CD4-positive, alpha-beta T cell treated with Interleukin-2 at 100 ng/mL for 4 hours (primary cell): ENCODE data around the gene VPS33B.

Source experiments
- DNase-seq: peaks from one replicate; pipeline ENCODE4 v3.0.0-alpha.2; 2020; ENCODE audit warnings: low spot score

The VPS33B gene

DNA sequence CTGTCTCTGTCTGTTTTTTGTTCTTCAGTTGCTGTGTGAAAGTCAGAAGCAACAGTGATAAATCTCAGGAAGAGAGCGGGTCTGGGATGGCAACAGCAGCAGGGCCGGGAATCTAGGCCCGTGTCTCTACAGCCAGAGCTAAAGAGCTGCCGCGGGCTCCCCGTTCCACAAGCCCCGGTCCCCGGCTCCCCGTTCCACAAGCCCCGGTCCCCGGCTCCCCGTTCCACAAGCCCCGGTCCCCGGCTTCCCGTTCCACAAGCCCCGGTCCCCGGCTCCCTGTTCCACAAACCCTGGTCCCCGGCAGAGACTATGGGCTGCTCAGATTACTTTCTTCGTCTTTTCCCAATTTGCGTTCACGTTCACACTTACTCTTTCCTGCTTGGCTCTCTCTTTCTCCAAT is 48.2 kb downstream of the VPS33B start:
- DNase-seq, result no peak

- no peak for DNase-seq
Observed at GRCh38 chr15:90972133-90972532, 50.3 kb downstream of the VPS33B start.

DNA sequence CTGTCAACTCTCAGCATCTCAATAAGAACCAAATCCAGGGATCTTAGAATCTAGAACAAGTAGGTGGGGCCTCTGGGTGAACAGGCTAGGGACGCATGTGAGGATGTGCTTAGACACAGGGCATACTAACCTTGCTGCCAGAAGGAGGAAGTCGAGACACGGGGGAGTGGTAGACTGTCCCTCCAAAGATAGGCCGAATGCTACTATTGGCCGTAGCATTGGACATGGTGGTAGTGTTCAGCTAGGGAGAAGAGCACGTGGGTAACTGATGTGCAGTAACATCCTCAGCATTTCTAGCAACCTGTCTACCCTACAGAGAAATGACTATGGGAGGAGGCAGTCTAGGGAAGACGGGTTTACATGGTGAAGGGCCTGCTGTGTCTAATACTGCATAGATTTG is 52.1 kb downstream of the VPS33B start:
- DNase-seq, result no peak

DNA sequence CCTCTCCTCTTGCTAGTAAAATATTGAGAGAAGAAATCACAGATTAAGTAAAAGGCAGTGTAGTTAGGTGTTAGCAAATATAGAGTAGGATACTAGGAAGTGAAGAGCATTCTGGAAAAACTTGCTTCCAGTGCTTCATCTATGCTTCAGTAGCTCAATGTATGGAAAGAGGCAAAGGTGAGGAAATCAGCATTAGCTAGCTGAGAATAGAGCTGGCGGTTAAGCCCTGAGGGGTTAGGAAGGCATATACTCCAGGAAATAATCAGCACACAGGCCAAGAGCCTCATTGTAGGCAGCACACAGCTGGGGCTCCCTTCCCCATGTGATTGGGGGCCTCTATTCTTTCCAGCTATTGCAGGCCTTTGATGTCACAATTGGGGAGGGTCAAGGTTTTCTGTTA is 54.0 kb downstream of the VPS33B start:
- DNase-seq, result no peak

DNA sequence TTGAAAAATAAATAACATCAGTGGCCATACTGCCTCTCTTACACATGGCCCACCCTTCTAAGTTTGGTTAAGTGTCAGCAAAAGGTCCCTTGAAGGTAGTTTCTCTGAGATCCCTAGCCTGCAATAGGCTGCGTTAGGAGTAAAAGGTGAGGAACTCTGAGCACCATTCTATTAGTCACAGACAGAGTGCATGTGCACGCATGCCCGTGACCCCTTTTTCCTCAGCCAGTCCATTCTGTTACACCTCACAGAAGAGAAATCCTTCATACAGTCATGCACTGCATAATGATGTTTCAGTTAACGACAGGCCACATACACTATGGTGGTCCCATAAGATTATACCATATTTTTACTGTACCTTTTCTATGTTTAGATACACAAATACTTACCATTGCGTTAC is 55.2 kb downstream of the VPS33B start:
- no peak for DNase-seq

- no peak for DNase-seq
Observed at GRCh38 chr15:90966262-90966661, 56.1 kb downstream of the VPS33B start.

- no peak for DNase-seq
Observed at GRCh38 chr15:90962021-90962420, 60.4 kb downstream of the VPS33B start.

DNA sequence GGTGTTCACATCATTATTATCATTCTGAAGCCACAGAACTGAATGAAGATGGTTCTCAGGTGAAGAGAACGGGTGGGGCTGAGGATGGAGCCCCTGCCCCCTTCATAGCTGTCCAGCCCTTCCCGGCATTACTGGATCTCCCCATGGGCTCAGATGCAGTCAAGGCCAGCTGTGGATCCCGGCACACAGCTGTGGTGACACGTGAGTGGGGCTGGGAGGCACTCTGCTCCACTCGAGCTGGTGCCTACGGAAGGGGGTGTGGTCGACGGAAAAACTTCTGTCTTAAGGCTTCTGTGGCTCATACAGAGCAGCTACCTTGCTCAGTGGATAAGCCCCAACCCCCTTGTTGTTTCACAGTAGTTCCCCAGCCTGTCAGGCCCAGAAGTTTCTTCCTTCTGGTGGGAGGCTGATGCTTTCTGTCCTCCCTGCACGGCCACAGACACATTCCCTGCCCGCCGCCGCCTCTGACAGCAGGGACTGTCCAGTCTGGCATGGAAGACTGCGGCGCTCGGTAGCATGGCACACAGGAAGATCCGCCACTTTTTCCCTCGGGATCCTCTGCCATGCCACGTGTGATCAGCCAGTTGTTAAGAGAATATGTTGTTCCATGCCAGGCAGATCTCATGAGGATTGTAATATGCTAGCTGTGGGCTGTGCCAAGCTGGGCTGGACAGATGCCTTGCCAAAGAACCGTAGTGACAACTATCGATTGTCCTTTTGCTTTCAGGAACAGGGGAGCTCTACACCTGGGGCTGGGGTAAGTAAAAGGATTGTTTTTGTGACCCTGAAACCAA is 61.9 kb downstream of the VPS33B start:
- DNase-seq, result no peak

DNA sequence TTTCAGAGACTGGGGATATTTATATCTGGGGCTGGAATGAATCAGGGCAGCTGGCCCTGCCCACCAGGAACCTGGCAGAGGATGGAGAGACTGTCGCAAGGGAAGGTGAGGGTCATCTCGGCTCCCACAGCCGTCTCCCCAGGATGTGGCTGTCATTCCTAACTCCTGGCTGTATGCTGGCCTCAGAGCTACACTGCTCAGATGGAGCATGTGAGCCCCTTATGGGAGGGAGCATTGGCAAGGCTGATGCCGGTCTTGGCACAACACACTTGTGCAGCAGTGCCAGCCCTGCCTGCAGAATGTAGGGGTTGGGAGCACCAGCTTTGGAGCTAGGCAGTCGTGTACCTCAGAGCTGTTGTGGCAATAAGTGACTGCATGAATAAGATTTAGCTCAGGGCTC is 62.5 kb downstream of the VPS33B start:
- no peak for DNase-seq

- DNase-seq, result no peak
Observed at GRCh38 chr15:90959028-90959595, 63.3 kb downstream of the VPS33B start.

DNA sequence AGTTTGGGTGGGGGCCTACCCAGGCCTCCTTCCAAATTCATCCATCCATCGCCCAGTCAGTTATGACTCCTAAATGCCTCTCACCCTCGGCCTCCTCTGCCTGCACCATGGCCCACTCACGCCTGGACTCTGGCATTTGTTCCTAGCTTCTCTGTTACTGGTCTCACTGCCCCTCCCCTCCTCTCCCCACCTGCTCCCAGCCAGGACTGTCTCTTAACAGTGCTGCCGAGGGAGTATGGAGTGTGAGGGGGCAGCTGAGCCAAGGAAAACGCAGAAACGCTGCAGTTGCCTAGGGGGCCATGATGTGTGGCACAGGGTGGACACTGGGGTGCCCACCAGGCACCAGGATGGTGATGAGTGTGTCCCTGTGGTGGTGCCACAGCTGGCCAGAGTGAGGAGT is 64.6 kb downstream of the VPS33B start:
- DNase-seq, result no peak

- no peak for DNase-seq
Observed at GRCh38 chr15:90957031-90957790, 65.2 kb downstream of the VPS33B start.

DNA sequence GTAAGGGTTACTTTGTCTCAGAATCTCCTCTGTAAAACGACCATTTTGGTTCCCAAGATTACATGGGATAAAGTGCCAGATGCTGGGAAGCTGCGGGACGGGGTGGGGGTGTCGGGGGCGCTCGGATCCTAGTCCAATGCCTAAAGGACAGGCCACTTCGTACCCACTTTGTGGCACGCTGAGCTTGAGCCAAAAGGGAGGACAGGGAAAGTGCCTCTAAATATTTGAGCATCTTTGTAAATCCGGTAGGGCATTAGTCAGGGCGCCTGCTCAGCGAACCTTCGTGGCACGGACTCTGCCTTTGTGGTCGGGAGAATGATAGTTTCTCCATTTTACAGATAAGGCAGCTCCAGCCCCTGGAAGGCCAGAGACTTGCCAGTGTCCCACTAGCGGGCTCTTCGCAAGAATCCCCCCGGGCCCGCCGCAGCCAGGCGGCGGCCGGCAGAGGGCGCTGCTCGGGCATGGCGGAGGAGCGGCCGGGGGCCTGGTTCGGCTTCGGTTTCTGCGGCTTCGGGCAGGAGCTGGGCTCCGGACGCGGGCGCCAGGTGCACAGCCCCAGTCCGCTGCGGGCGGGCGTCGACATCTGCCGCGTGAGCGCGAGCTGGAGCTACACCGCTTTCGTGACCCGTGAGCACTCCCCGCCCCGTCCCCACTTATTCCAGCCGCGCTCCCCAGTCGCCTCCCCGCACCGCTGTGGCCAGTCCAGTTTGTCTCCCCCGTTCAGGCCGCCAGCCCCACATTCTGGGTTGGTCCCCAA is 65.9 kb downstream of the VPS33B start:
- DNase-seq, result peak; percentile 58

DNA sequence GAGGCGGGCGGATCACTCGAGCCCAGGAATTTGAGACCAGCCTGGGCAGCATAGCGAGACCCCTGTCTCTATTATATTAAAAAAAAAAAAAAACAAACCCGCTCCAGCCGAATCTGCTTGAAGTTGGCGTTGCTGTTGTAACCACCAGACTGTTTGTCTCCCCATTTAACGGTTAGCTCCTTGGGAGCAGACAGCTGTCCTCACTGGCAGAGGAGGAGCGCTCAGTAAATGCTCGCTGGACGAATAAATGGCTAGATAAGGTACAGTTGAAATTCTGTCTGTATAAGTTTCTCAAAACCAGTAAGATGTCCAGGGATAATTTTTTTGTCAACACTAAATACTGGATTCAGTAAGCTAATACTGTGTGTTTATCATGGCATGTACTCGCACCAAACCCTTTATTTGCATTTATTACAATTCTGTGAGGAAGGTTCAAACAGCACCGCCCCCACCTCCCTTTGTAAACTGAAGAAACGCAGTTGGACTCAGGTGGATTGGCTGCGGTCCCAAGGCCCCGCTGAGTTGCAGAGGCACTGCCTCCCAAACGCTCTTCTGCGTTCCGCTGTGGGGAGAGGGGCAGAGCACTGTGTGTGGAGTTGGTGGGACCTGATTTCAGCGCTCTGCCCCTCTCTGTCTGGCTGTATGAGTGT is 66.6 kb downstream of the VPS33B start:
- DNase-seq, result no peak

GRCh38 chr15:90954712-90955623 is 67.4 kb downstream of the VPS33B start, which contains the start of gene RCCD1:
Gene RCCD1 (plus strand): TSS chr15:90954884. CDS start chr15:90956735, 1,851 bp downstream.
- DNase-seq, result peak; percentile 86

GRCh38 chr15:90953947-90954711 is 68.3 kb downstream of the VPS33B start:
- no peak for DNase-seq

DNA sequence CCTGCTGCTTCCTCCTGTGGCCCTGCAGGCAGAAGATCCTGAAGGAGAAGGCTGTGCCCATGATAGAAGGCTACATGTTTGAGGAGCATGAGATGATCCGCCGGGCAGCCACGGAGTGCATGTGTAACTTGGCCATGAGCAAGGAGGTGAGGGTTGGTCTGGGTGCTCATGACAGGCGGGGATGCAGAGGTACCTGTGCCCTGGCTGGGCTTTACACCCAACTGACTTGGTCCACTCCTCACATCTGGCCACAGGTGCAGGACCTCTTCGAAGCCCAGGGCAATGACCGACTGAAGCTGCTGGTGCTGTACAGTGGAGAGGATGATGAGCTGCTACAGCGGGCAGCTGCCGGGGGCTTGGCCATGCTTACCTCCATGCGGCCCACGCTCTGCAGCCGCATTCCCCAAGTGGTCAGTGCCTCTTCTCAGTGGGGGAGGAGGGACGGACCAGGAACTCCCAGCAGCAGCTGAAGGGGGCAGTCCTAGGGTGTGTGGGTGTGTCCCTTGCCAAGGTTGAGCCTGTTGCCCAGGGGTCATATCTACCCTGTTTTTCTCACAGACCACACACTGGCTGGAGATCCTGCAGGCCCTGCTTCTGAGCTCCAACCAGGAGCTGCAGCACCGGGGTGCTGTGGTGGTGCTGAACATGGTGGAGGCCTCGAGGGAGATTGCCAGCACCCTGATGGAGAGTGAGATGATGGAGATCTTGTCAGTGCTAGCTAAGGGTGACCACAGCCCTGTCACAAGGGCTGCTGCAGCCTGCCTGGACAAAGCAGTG is 69.3 kb downstream of the VPS33B start:
- no peak for DNase-seq

DNA sequence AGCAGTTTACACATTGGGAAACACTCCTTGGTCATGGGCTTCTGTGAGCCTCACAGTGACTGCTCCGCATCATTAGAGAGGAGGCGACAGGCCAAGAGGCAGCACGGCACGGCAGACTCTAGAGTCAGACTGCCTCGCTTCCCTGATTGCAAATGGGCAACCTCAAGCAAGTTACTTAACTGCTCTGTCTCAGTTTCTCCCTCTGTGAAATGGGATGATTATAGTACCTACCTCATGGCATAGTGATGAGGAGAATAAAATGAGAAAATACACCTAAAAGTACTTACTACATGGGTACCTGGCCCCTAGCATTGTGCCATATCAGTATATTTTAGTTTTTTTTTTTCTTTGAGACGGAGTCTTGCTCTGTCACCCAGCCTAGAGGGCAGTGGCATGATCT is 71.7 kb downstream of the VPS33B start:
- DNase-seq, result no peak
